HFFc6 (cell line): Measurements from ENCODE around the gene SLC15A3. TPM values are rescaled to one million over a fixed set of nuclear protein-coding genes. Genes with fewer than 3 reads are reported as not detected.
A peak's percentile ranks its signal among the peaks of the same experiment; 100 is the strongest.

Source experiments
- DNase-seq: peaks from one replicate; pipeline ENCODE4 v3.0.0-alpha.2; 2018
- H3K27ac Mint-ChIP-seq: 2 replicates; pipeline ENCODE4 v1.8.0; 2020; ENCODE audit warnings: mild to moderate bottlenecking, mixed read lengths
- H3K27me3 Mint-ChIP-seq: 2 replicates; pipeline ENCODE4 v1.8.0; 2021; ENCODE audit warnings: mild to moderate bottlenecking, moderate library complexity, mixed read lengths; ENCODE audit not compliant: insufficient read depth
- H3K36me3 Mint-ChIP-seq: 2 replicates; pipeline ENCODE4 v1.8.0; 2021; ENCODE audit warnings: low read depth, mixed read lengths
- H3K4me1 Mint-ChIP-seq: 2 replicates; pipeline ENCODE4 v1.8.0; 2020; ENCODE audit warnings: low read depth, mixed read lengths
- H3K4me3 Mint-ChIP-seq: 2 replicates; pipeline ENCODE4 v1.8.0; 2020; ENCODE audit warnings: mild to moderate bottlenecking, moderate library complexity, mixed read lengths
- H3K9me3 Mint-ChIP-seq: 2 replicates; pipeline ENCODE4 v1.8.0; 2020; ENCODE audit warnings: mild to moderate bottlenecking, mixed read lengths
- CTCF ChIP-seq: fragments of 200-600 bp; sonication (generic); IDR thresholded peaks from 2 replicates; pipeline ENCODE4 v1.5.0; 2021; ENCODE audit warnings: antibody characterized with exemption, mild to moderate bottlenecking
- total RNA-seq, 6 experiments: library from RNA; stranded (reverse); fragmentation: NEBNext Ultra II Directional; extraction: Animal tissue kit (Norgen Biotek cat#: 25700); gene quantifications; 2 replicates in 1 of 6; 3 replicates in 5 of 6; pipeline ENCODE4 v1.2.3, GENCODE V29; 2021

Gene SLC15A3
- total RNA-seq, 6 experiments from 2014 or later: 2.7 to 6.6 (median 3.4) TPM

GRCh38 chr11:60908803-60909202, 43.2 kb downstream of the SLC15A3 start:
- Mint-ChIP-seq H3K4me3 (no peak overlapping the region), H3K27me3 (peaks cover 13% of the 10 kb centered on the region), H3K27ac (no peak overlapping the region), H3K9me3 (no peaks in the 10 kb centered on the region), H3K36me3 (no peaks in the 10 kb centered on the region), H3K4me1 (peaks cover 40% of the 10 kb centered on the region)
- no peak for DNase-seq
- no peak for TF ChIP-seq CTCF

- Mint-ChIP-seq H3K4me3 (peak within 1 kb of the TSS; percentile 91), H3K9me3 (no peaks in the 10 kb centered on the region), H3K4me1 (peaks cover 29% of the 10 kb centered on the region), H3K27me3 (peaks cover 13% of the 10 kb centered on the region), H3K36me3 (no peaks in the 10 kb centered on the region), H3K27ac (peak within 1 kb of the TSS; percentile 90)
- no peak for TF ChIP-seq CTCF
- DNase-seq: peak; percentile 97
These were observed 45.6 kb downstream of the SLC15A3 start, which contains the start of gene PRPF19 for GRCh38 chr11:60906132-60906972. Gene PRPF19 (minus strand): TSS chr11:60906585. CDS start chr11:60906382, 203 bp downstream.

- H3K4me3 Mint-ChIP-seq: peak overlapping the region; percentile 91
- H3K9me3 Mint-ChIP-seq: no peaks in the 10 kb centered on the region
- peak overlapping the region; percentile 90 for H3K27ac Mint-ChIP-seq
- TF ChIP-seq CTCF: no peak
- DNase-seq: peak; percentile 48
- no peaks in the 10 kb centered on the region for H3K36me3 Mint-ChIP-seq
- H3K4me1 Mint-ChIP-seq: peaks cover 29% of the 10 kb centered on the region
- peaks cover 13% of the 10 kb centered on the region for H3K27me3 Mint-ChIP-seq
These were observed 46.3 kb downstream of the SLC15A3 start for GRCh38 chr11:60905551-60906113.

- DNase-seq: no peak
- no peak for TF ChIP-seq CTCF
- peaks cover 13% of the 10 kb centered on the region for H3K27me3 Mint-ChIP-seq
- peak overlapping the region; percentile 91 for H3K4me3 Mint-ChIP-seq
- H3K36me3 Mint-ChIP-seq: no peaks in the 10 kb centered on the region
- H3K27ac Mint-ChIP-seq: peak overlapping the region; percentile 90
- H3K9me3 Mint-ChIP-seq: no peaks in the 10 kb centered on the region
- peaks cover 29% of the 10 kb centered on the region for H3K4me1 Mint-ChIP-seq
These were observed 46.9 kb downstream of the SLC15A3 start for GRCh38 chr11:60905047-60905446.

GRCh38 chr11:60902625-60903024, 49.4 kb downstream of the SLC15A3 start:
- Mint-ChIP-seq H3K4me1 (peaks cover 29% of the 10 kb centered on the region), H3K9me3 (no peaks in the 10 kb centered on the region), H3K4me3 (no peak overlapping the region), H3K36me3 (peaks cover 3% of the 10 kb centered on the region), H3K27ac (no peak overlapping the region), H3K27me3 (no peaks in the 10 kb centered on the region; the same call in 1 of the 2 replicates)
- no peak for TF ChIP-seq CTCF
- no peak for DNase-seq
